NCI-H748 treated with DMSO at 0.1 percent for 48 hours (cell line): ENCODE data around the gene KLK2.

Experiments used
- DNase-seq: peaks from one replicate; lab custom pipeline; 2025; lab: John Stamatoyannopoulos, UW

KLK2 gene

DNA sequence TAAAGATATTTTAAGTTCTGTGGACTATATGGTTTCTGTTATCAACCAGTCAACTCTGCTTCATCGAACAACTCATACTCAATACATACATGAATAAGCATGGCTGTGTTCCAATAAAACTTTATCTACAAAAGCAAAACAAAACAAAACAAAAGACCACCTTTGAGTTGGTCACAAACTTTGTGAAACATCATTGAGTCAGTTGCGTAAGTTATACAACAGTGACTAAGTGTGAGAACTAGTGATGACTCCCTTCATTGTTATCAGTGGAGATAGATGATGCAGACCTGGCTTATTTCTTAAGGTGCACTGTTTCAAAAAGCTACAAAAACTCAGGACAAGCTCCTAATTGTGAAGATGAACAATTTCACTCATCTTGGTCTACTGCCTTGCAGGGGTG lies 52.5 kb downstream of the KLK2 start:
- DNase-seq = no peak

DNA sequence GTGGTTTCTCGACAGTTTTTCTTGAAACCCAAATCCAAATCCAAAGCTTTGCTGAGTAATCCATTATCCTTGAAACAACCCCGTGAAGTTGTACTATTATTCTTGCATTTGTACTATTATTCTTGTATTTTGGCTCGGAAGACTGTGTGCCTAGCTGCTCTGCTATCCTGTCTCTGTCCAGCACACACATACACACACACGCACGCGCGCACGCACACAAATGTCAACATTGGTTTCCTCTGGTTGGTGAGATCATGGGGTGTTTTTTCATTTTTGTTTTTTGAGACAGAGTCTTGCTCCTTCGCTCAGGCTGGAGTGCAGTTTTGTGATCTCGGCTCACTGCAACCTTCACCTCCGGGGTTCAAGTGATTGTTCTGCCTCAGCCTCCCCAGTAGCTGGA lies 52.9 kb downstream of the KLK2 start:
- no peak for DNase-seq

DNA sequence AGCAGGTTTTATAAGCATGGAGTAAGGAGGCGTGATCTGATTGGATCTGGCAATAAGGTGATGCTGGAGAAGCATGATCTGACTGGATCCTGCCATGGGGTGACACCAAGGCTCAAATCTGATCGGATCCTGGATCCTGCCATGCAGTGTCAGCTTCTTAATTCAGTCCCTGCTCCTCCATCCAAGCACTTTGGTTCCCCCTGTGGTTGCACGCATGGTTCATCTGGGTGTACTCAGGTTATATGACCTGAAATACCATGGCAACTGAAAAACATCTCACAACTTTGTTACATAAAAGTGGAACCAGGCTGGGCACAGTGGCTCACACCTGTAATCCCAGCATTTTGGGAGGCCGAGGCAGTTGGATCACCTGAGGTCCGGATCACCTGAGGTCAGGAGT lies 55.6 kb downstream of the KLK2 start:
- no peak for DNase-seq
